GM12891 (cell line): ENCODE results near the gene TBC1D22A.

Source experiments
- DNase-seq: peaks from one replicate; pipeline ENCODE4 v3.0.0; 2011; ENCODE audit warnings: low spot score; ENCODE audit not compliant: insufficient read length
- FAIRE-seq: peaks from 2 replicates; lab custom pipeline; 2011; peaks lifted over from hg19 to GRCh38; lab: Jason Lieb, UNC
- PAX5 ChIP-seq: IDR thresholded peaks from 2 replicates; pipeline ENCODE4 v1.6.1; 2011; ENCODE audit warnings: low read length, moderate library complexity, mild to moderate bottlenecking; ENCODE audit not compliant: insufficient read depth, severe bottlenecking
- POLR2A ChIP-seq: IDR thresholded peaks from 2 replicates; pipeline ENCODE4 v1.6.1; 2011; ENCODE audit warnings: low read depth, low read length, control low read depth
- POLR2AphosphoS5 ChIP-seq: IDR thresholded peaks from 2 replicates; pipeline ENCODE4 v1.6.1; 2011; ENCODE audit warnings: low read depth, low read length, control low read depth
- POU2F2 ChIP-seq: IDR thresholded peaks from 2 replicates; pipeline ENCODE4 v1.6.1; 2011; ENCODE audit warnings: low read depth, mild to moderate bottlenecking, control low read depth, low read length, moderate library complexity
- SPI1 ChIP-seq: IDR thresholded peaks from 2 replicates; pipeline ENCODE4 v1.6.1; 2011; ENCODE audit warnings: low read depth, low read length, control low read depth
- TAF1 ChIP-seq: IDR thresholded peaks from 2 replicates; pipeline ENCODE4 v1.6.1; 2011; ENCODE audit warnings: low read depth, low read length, control low read depth

TBC1D22A gene

GRCh38 chr22:46878191-46878948 lies 115.9 kb downstream of the TBC1D22A start:
- DNase-seq: no peak
- FAIRE-seq: no peak
- TF ChIP-seq POU2F2: no peak
- no peak for TF ChIP-seq TAF1
- TF ChIP-seq POLR2AphosphoS5: no peak
- TF ChIP-seq PAX5: no peak
- TF ChIP-seq POLR2A: no peak
- no peak for TF ChIP-seq SPI1

- TF ChIP-seq TAF1 (no peak), POLR2AphosphoS5 (no peak)
- no peak for DNase-seq
- FAIRE-seq: no peak
Measured at GRCh38 chr22:46879083-46879482, 116.6 kb downstream of the TBC1D22A start.

GRCh38 chr22:46881373-46882118 lies 119.1 kb downstream of the TBC1D22A start:
- TF ChIP-seq POLR2AphosphoS5 (no peak), PAX5 (no peak), POLR2A (no peak), SPI1 (no peak), POU2F2 (no peak), TAF1 (no peak)
- FAIRE-seq (no peak), DNase-seq (no peak)

GRCh38 chr22:46883092-46883910 lies 120.9 kb downstream of the TBC1D22A start:
- no peak for TF ChIP-seq SPI1
- FAIRE-seq: no peak

GRCh38 chr22:46884365-46884764 lies 121.9 kb downstream of the TBC1D22A start:
- DNase-seq (no peak), FAIRE-seq (no peak)
- TF ChIP-seq POLR2A (no peak), PAX5 (no peak), TAF1 (no peak), POU2F2 (no peak), SPI1 (no peak), POLR2AphosphoS5 (no peak)

More at GRCh38 chr22:46883092-46883910, 120.9 kb downstream of the TBC1D22A start:
- no peak for DNase-seq

- FAIRE-seq (no peak), DNase-seq (no peak)
- TF ChIP-seq TAF1: no peak
- no peak for TF ChIP-seq POU2F2
- no peak for TF ChIP-seq SPI1
- no peak for TF ChIP-seq PAX5
- TF ChIP-seq POLR2AphosphoS5: no peak
- TF ChIP-seq POLR2A: no peak
Measured at GRCh38 chr22:46887978-46888377, 125.5 kb downstream of the TBC1D22A start.

GRCh38 chr22:46890819-46891218 lies 128.4 kb downstream of the TBC1D22A start:
- DNase-seq: no peak
- no peak for FAIRE-seq
- TF ChIP-seq PAX5 (no peak), POU2F2 (peak; percentile 48; the same call in 1 of the 2 replicates)

GRCh38 chr22:46891382-46891951 lies 129.0 kb downstream of the TBC1D22A start:
- FAIRE-seq (no peak), DNase-seq (no peak)
- TF ChIP-seq POLR2A (no peak), TAF1 (no peak), PAX5 (no peak), SPI1 (no peak), POU2F2 (no peak), POLR2AphosphoS5 (no peak)

GRCh38 chr22:46892866-46893265 lies 130.4 kb downstream of the TBC1D22A start:
- TF ChIP-seq POLR2AphosphoS5 (no peak), PAX5 (no peak), SPI1 (no peak), POU2F2 (no peak), POLR2A (no peak), TAF1 (no peak)
- FAIRE-seq (no peak), DNase-seq (no peak)

- no peak for FAIRE-seq
- DNase-seq: no peak
- no peak for TF ChIP-seq POLR2A
- no peak for TF ChIP-seq TAF1
- TF ChIP-seq POU2F2: no peak
- no peak for TF ChIP-seq POLR2AphosphoS5
- TF ChIP-seq PAX5: no peak
- TF ChIP-seq SPI1: no peak
Measured at GRCh38 chr22:46893281-46894020, 131.0 kb downstream of the TBC1D22A start.
